GM18861 (cell line): ENCODE data around the gene OR10AD1.

Experiments used
- ATAC-seq: cut with Tn5 transposase; IDR thresholded peaks from one replicate; pipeline ENCODE4 v1.9.1; 2021; ENCODE audit not compliant: unreplicated experiment

Gene OR10AD1

GRCh38 chr12:48192861-48193260, 10.2 kb downstream of the OR10AD1 start:
- ATAC-seq = no peak

GRCh38 chr12:48191096-48191495, 12.0 kb downstream of the OR10AD1 start:
- ATAC-seq = no peak

- no peak for ATAC-seq
Observed at GRCh38 chr12:48189331-48190125, 13.6 kb downstream of the OR10AD1 start.

GRCh38 chr12:48187916-48188695, 15.0 kb downstream of the OR10AD1 start:
- ATAC-seq = no peak

- ATAC-seq = no peak
Observed at GRCh38 chr12:48185181-48185919, 17.7 kb downstream of the OR10AD1 start.

GRCh38 chr12:48184549-48184922, 18.6 kb downstream of the OR10AD1 start:
- ATAC-seq = no peak

- no peak for ATAC-seq
Observed at GRCh38 chr12:48183876-48184548, 19.1 kb downstream of the OR10AD1 start.

GRCh38 chr12:48183091-48183875, 19.8 kb downstream of the OR10AD1 start, which contains the start of gene CCDC184:
CCDC184 (plus strand) TSS chr12:48183644; CDS start chr12:48184123, 479 bp downstream.
- peak; percentile 44 for ATAC-seq

- no peak for ATAC-seq
Observed at GRCh38 chr12:48182631-48183030, 20.5 kb downstream of the OR10AD1 start.

GRCh38 chr12:48180857-48181495, 22.1 kb downstream of the OR10AD1 start:
- ATAC-seq = no peak

- no peak for ATAC-seq
Observed at GRCh38 chr12:48180424-48180823, 22.7 kb downstream of the OR10AD1 start.

- ATAC-seq = no peak
Observed at GRCh38 chr12:48179466-48179865, 23.6 kb downstream of the OR10AD1 start.

GRCh38 chr12:48177982-48178381, 25.1 kb downstream of the OR10AD1 start:
- ATAC-seq = no peak

GRCh38 chr12:48176417-48176751, 26.7 kb downstream of the OR10AD1 start:
- ATAC-seq = no peak

- ATAC-seq = no peak
Observed at GRCh38 chr12:48175613-48176416, 27.3 kb downstream of the OR10AD1 start.

- ATAC-seq = no peak
Observed at GRCh38 chr12:48169011-48169410, 34.1 kb downstream of the OR10AD1 start.

GRCh38 chr12:48165089-48165981, 37.8 kb downstream of the OR10AD1 start:
- ATAC-seq = no peak

GRCh38 chr12:48164451-48164850, 38.6 kb downstream of the OR10AD1 start:
- ATAC-seq = no peak
